GM12864 (cell line): ENCODE data around the gene MAD1L1.

Source experiments
- DNase-seq: peaks from one replicate; pipeline ENCODE4 v3.0.0-alpha.2; 2011; ENCODE audit warnings: low read depth
- H3K4me3 ChIP-seq: 2 replicates; pipeline ENCODE4 v1.5.1; 2011; ENCODE audit warnings: mild to moderate bottlenecking, low read depth, low read length, control low read depth
- CTCF ChIP-seq: IDR thresholded peaks from 2 replicates; pipeline ENCODE4 v1.5.1; 2011; ENCODE audit warnings: low read depth, mild to moderate bottlenecking, moderate library complexity, low read length, control low read depth, inconsistent platforms; ENCODE audit errors: missing control alignments

Gene MAD1L1

GRCh38 chr7:2203766-2204300 lies 28.9 kb downstream of the MAD1L1 start:
- peak; percentile 10 for DNase-seq
- TF ChIP-seq CTCF, result no peak
- no peak overlapping the region for H3K4me3 ChIP-seq

- no peak for TF ChIP-seq CTCF
- no peak overlapping the region for H3K4me3 ChIP-seq
- no peak for DNase-seq
These were observed 29.6 kb downstream of the MAD1L1 start for GRCh38 chr7:2202901-2203765.

- no peak for TF ChIP-seq CTCF
- no peak for DNase-seq
- H3K4me3 ChIP-seq, result no peak overlapping the region
These were observed 30.4 kb downstream of the MAD1L1 start for GRCh38 chr7:2202361-2202761.

GRCh38 chr7:2201686-2202360 lies 30.9 kb downstream of the MAD1L1 start:
- no peak overlapping the region for H3K4me3 ChIP-seq
- DNase-seq, result no peak
- no peak for TF ChIP-seq CTCF

- no peak overlapping the region for H3K4me3 ChIP-seq
- no peak for DNase-seq
- TF ChIP-seq CTCF, result no peak
These were observed 31.6 kb downstream of the MAD1L1 start for GRCh38 chr7:2201128-2201527.

GRCh38 chr7:2200584-2200980 lies 32.2 kb downstream of the MAD1L1 start:
- H3K4me3 ChIP-seq, result no peak overlapping the region
- DNase-seq, result no peak
- no peak for TF ChIP-seq CTCF
